SW480 (cell line): ENCODE results near the gene FLT1.

Experiments
- DNase-seq: peaks from one replicate; pipeline ENCODE4 v3.0.0-alpha.2; 2016; ENCODE audit warnings: low spot score

Gene FLT1

GRCh38 chr13:28316836-28317235 is 178.1 kb downstream of the FLT1 start:
- DNase-seq: no peak

- DNase-seq: no peak
These were observed 178.8 kb downstream of the FLT1 start for GRCh38 chr13:28316129-28316528.

- no peak for DNase-seq
These were observed 180.0 kb downstream of the FLT1 start for GRCh38 chr13:28314879-28315278.

GRCh38 chr13:28313579-28313978 is 181.3 kb downstream of the FLT1 start:
- no peak for DNase-seq

- DNase-seq: no peak
These were observed 188.6 kb downstream of the FLT1 start for GRCh38 chr13:28306325-28306724.

GRCh38 chr13:28301839-28302238 is 193.1 kb downstream of the FLT1 start:
- DNase-seq: no peak

GRCh38 chr13:28299916-28300315 is 195.0 kb downstream of the FLT1 start:
- DNase-seq: no peak

GRCh38 chr13:28297341-28297740 is 197.6 kb downstream of the FLT1 start:
- no peak for DNase-seq

- no peak for DNase-seq
These were observed 208.7 kb downstream of the FLT1 start for GRCh38 chr13:28286263-28286662.

GRCh38 chr13:28283600-28283999 is 211.3 kb downstream of the FLT1 start:
- DNase-seq: no peak

- no peak for DNase-seq
These were observed 212.5 kb downstream of the FLT1 start for GRCh38 chr13:28282451-28282850.

- DNase-seq: no peak
These were observed 221.0 kb downstream of the FLT1 start for GRCh38 chr13:28273919-28274318.

- DNase-seq: no peak
These were observed 223.7 kb downstream of the FLT1 start for GRCh38 chr13:28271056-28271840.

- DNase-seq: no peak
These were observed 226.1 kb downstream of the FLT1 start for GRCh38 chr13:28268800-28269223.

GRCh38 chr13:28267497-28267896 is 227.4 kb downstream of the FLT1 start:
- DNase-seq: no peak

GRCh38 chr13:28258417-28258816 is 236.5 kb downstream of the FLT1 start:
- DNase-seq: no peak

GRCh38 chr13:28257305-28257704 is 237.6 kb downstream of the FLT1 start:
- DNase-seq: no peak

- DNase-seq: no peak
These were observed 242.4 kb downstream of the FLT1 start for GRCh38 chr13:28252547-28252946.

GRCh38 chr13:28251466-28251865 is 243.5 kb downstream of the FLT1 start:
- no peak for DNase-seq

- no peak for DNase-seq
These were observed 244.4 kb downstream of the FLT1 start for GRCh38 chr13:28250542-28250941.
